ENCODE data around the gene HCFC2. TPM values are rescaled to one million over a fixed set of nuclear protein-coding genes. Genes with fewer than 3 reads are reported as not detected.

Gene HCFC2
- polyA plus RNA-seq, 1 donor (not counting 4 experiments of a cell fraction or from before 2014, with no cell fraction given) = 8.3 TPM

DNA sequence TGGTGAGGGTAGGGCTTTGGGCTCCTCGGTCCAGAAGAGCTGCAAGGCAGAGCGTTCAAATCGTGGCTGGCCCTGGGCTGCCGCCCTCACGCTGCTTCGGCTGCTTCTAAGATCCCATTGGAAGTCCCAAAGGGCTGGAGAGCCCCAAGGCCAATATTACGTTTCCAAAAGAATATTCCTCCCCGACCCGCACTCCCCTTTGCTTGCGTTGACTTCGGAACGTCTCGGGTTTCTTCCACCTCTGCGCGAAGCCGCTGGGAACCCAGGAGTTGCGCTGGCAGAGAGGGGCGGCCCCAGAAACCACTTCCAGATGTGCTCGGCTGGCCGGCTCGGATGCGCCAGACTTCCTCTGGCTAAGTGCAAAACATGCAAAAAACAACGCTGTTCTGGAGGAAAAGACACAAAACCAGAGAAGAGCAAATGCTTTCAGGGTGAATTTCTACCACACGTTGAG lies 14.4 kb upstream of the HCFC2 start, which contains the start of gene GLT8D2:
Gene GLT8D2, minus strand, starts transcription at position 285 of the 454 bp plus-strand sequence. CDS start 30,539 bp downstream, outside the sequence.
- H3K4me2 ChIP-seq (ENCODE audit: control insufficient read depth, extremely low read depth, insufficient read depth, low read depth, low read length) = peak within 1 kb of the TSS; percentile 97
- no peak for DNase-seq (ENCODE audit: low read depth, low spot score)
- dilution Hi-C loops (cut with MboI; ENCODE audit: extremely low pct_ligation_motif_present, low sequenced_read_pairs) = no loop called here
- no peaks in the 10 kb centered on the region for H3K9me3 ChIP-seq (ENCODE audit: control insufficient read depth, low read depth, low read length)
- peak within 1 kb of the TSS; percentile 49 for H3K9ac ChIP-seq (ENCODE audit: control insufficient read depth, extremely low read depth, insufficient read depth, low read length)
- no peaks in the 10 kb centered on the region for H4K20me1 ChIP-seq (ENCODE audit: control insufficient read depth, extremely low read depth, insufficient read depth, low read length)
- H3K27me3 ChIP-seq (ENCODE audit: control insufficient read depth, extremely low read depth, insufficient read depth, low read length) = no peaks in the 10 kb centered on the region
- H3K36me3 ChIP-seq (ENCODE audit: control insufficient read depth in 2 of 2, extremely low read depth in 1 of 2, insufficient read depth in 2 of 2, low read length in 2 of 2) = no peaks in the 10 kb centered on the region
- TF ChIP-seq, protein P1, sequence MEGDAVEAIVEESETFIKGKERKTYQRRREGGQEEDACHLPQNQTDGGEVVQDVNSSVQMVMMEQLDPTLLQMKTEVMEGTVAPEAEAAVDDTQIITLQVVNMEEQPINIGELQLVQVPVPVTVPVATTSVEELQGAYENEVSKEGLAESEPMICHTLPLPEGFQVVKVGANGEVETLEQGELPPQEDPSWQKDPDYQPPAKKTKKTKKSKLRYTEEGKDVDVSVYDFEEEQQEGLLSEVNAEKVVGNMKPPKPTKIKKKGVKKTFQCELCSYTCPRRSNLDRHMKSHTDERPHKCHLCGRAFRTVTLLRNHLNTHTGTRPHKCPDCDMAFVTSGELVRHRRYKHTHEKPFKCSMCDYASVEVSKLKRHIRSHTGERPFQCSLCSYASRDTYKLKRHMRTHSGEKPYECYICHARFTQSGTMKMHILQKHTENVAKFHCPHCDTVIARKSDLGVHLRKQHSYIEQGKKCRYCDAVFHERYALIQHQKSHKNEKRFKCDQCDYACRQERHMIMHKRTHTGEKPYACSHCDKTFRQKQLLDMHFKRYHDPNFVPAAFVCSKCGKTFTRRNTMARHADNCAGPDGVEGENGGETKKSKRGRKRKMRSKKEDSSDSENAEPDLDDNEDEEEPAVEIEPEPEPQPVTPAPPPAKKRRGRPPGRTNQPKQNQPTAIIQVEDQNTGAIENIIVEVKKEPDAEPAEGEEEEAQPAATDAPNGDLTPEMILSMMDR (optimal IDR thresholded peaks at IDR 0.05 in 1 of 3, IDR thresholded peaks at IDR 0.05 in 1 of 3, conservative IDR thresholded peaks at IDR 0.05 in 1 of 3; ENCODE audit: extremely low read depth in 1 of 3, insufficient read depth in 2 of 3, low read length in 3 of 3) = no peak
- TF ChIP-seq EZH2 (IDR thresholded peaks at IDR 0.05; ENCODE audit: low read length) = no peak
- H2AFZ ChIP-seq (ENCODE audit: control insufficient read depth, low read length) = peak within 1 kb of the TSS; percentile 85
- peaks cover 10% of the 10 kb centered on the region for H3K4me1 ChIP-seq (ENCODE audit: control insufficient read depth, extremely low read depth, insufficient read depth, low read length)
- H3K4me3 ChIP-seq (ENCODE audit: control insufficient read depth in 2 of 3, extremely low read depth in 1 of 3, insufficient read depth in 2 of 3, low read depth in 1 of 3, low read length in 3 of 3) = peak within 1 kb of the TSS; percentile 11 to 75 (median 61)
- H3K27ac ChIP-seq (ENCODE audit: control insufficient read depth, insufficient read depth, low read length) = no peak within 1 kb of the TSS
- FAIRE-seq = no peak
- H3K79me2 ChIP-seq (ENCODE audit: control insufficient read depth, insufficient read depth, low read length) = no peaks in the 10 kb centered on the region
- no peaks in the 10 kb centered on the region for H3K9me1 ChIP-seq (ENCODE audit: control insufficient read depth, extremely low read depth, insufficient read depth, low read length)

DNA sequence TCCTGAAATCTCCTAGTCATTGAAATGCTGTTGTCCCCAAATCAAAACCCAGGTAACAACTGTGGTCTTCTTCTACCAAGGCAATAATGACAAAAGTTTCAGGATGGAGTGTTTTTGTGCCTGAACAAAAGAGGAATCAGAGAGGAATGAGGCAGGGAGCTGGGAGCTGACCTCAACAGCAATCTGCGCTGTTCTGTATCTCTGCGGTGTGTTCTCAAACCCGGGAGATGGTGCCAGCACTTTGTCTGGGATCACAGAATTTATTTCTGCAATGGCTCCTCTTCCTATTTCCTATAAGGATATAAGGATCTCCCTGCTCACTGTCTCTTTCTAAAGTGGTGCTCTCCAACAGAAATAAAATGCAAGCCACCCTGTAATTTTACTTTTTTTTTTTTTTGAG lies 13.9 kb upstream of the HCFC2 start:
- FAIRE-seq (no peak), DNase-seq (ENCODE audit: low read depth, low spot score) (no peak)
- Histone ChIP-seq H3K36me3 (ENCODE audit: control insufficient read depth in 2 of 2, extremely low read depth in 1 of 2, insufficient read depth in 2 of 2, low read length in 2 of 2) (no peaks in the 10 kb centered on the region), H3K9ac (ENCODE audit: control insufficient read depth, extremely low read depth, insufficient read depth, low read length) (peak overlapping the region; percentile 49), H3K9me3 (ENCODE audit: control insufficient read depth, low read depth, low read length) (no peaks in the 10 kb centered on the region), H3K27ac (ENCODE audit: control insufficient read depth, insufficient read depth, low read length) (no peak overlapping the region), H2AFZ (ENCODE audit: control insufficient read depth, low read length) (peak overlapping the region; percentile 85), H3K27me3 (ENCODE audit: control insufficient read depth, extremely low read depth, insufficient read depth, low read length) (no peaks in the 10 kb centered on the region), H3K4me3 (ENCODE audit: control insufficient read depth in 2 of 3, extremely low read depth in 1 of 3, insufficient read depth in 2 of 3, low read depth in 1 of 3, low read length in 3 of 3) (peak overlapping the region in 2 of 3 experiments; percentile 61 to 75), H3K4me2 (ENCODE audit: control insufficient read depth, extremely low read depth, insufficient read depth, low read depth, low read length) (peak overlapping the region; percentile 97), H3K9me1 (ENCODE audit: control insufficient read depth, extremely low read depth, insufficient read depth, low read length) (no peaks in the 10 kb centered on the region), H4K20me1 (ENCODE audit: control insufficient read depth, extremely low read depth, insufficient read depth, low read length) (no peaks in the 10 kb centered on the region), H3K79me2 (ENCODE audit: control insufficient read depth, insufficient read depth, low read length) (no peaks in the 10 kb centered on the region), H3K4me1 (ENCODE audit: control insufficient read depth, extremely low read depth, insufficient read depth, low read length) (peaks cover 10% of the 10 kb centered on the region)
- TF ChIP-seq, protein P1 (optimal IDR thresholded peaks at IDR 0.05 in 1 of 3, IDR thresholded peaks at IDR 0.05 in 1 of 3, conservative IDR thresholded peaks at IDR 0.05 in 1 of 3; ENCODE audit: extremely low read depth in 1 of 3, insufficient read depth in 2 of 3, low read length in 3 of 3) = no peak
- TF ChIP-seq EZH2 (IDR thresholded peaks at IDR 0.05; ENCODE audit: low read length) = no peak
- dilution Hi-C loops (cut with MboI; ENCODE audit: extremely low pct_ligation_motif_present, low sequenced_read_pairs) = no loop called here

All from keratinocyte (primary cell).